Ascending aorta (tissue), 2 donors: ENCODE results near the gene YIF1B. TPM values are rescaled to one million over a fixed set of nuclear protein-coding genes. Genes with fewer than 3 reads are reported as not detected.

Source experiments
- DNase-seq, 2 donors: peaks; one replicate each; pipeline ENCODE4 v3.0.0-alpha.2; 2019; ENCODE audit warnings: low spot score in 2 of 2
- H3K27ac ChIP-seq, 2 donors: fragments of 200-600 bp; sonication (generic); one replicate each; pipeline ENCODE4 v1.5.1; 2016 to 2017; ENCODE audit warnings: mild to moderate bottlenecking in 1 of 2
- H3K27me3 ChIP-seq: fragments of 200-600 bp; sonication (generic); one replicate; pipeline ENCODE4 v1.5.1; 2017
- H3K36me3 ChIP-seq, 2 donors: fragments of 200-600 bp; sonication (generic); one replicate each; pipeline ENCODE4 v1.5.1; 2016
- H3K4me1 ChIP-seq, 2 donors: fragments of 200-600 bp; sonication (generic); one replicate each; pipeline ENCODE4 v1.5.1; 2016 to 2017; ENCODE audit warnings: mild to moderate bottlenecking in 1 of 2
- H3K4me3 ChIP-seq, 2 donors: fragments of 200-600 bp; sonication (generic); one replicate each; pipeline ENCODE4 v1.5.1; 2016 to 2017; ENCODE audit warnings: mild to moderate bottlenecking in 1 of 2
- H3K9me3 ChIP-seq, 2 donors: fragments of 200-600 bp; sonication (generic); one replicate each; pipeline ENCODE4 v1.5.1; 2016
- intact Hi-C: fragments of 100-400 bp; cut with DNase I; formaldehyde crosslinking; loops from one replicate; pipeline ENCODE4 v1.15.1; 2023
- total RNA-seq: library from RNA; depleted of rRNA; stranded (reverse); fragments of >200 nt; gene quantifications from one replicate; pipeline ENCODE4 v1.1.0, GENCODE V29; 2016
- TF ChIP-seq, protein P1 (sequence below), 3 experiments: fragments of 200-600 bp in 2 of 3; fragments of 450-650 bp in 1 of 3; sonication (generic) in 2 of 3; IDR thresholded peaks; one replicate each; pipeline ENCODE4 v1.5.1; 2016 to 2019; ENCODE audit warnings: antibody characterized with exemption in 3 of 3, mild to moderate bottlenecking in 1 of 3, moderate library complexity in 1 of 3

Gene YIF1B
- total RNA-seq, 1 donor from 2014 or later: 24.7 TPM

DNA sequence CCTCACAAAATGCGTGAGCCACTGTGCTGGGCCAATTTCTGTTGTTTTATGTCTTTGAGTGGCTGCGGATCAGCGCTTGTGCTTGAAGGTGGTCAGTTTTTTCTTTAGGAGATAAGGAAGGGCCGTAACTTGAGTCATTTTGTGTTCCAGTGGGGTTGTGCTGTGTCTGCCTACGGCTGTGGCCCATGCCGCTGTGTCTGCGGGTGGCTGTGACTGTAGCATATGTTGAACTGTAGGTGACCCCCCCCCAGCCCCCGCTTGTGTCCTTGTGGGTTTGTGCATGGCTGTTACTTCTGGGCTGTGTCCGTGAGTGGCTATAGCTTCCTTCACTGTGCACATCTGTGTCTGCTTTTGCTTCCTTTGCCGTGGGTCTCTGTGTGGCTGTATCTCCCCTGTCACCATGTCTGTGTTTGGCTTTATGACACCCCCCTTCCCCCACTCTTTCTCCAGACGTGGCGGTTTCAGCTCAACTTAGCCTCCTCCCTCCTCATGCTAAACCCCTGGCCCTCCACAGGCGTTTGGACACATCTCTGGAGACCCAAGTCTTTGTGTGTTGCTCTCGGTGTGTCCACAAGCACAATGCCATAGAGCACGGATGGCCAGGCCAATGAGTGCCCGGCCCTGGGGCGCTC, 60.2 kb downstream of the YIF1B start:
- Histone ChIP-seq H3K4me1 (peaks cover 15 to 26% of the 10 kb centered on the region in 2 donors), H3K4me3 (peak overlapping the region; percentile 89 to 90), H3K9me3 (no peaks in the 10 kb centered on the region), H3K36me3 (peaks cover 0 to 9% of the 10 kb centered on the region in 2 donors), H3K27ac (peak overlapping the region; percentile 90 to 99), H3K27me3 (no peaks in the 10 kb centered on the region)
- TF ChIP-seq, protein P1, sequence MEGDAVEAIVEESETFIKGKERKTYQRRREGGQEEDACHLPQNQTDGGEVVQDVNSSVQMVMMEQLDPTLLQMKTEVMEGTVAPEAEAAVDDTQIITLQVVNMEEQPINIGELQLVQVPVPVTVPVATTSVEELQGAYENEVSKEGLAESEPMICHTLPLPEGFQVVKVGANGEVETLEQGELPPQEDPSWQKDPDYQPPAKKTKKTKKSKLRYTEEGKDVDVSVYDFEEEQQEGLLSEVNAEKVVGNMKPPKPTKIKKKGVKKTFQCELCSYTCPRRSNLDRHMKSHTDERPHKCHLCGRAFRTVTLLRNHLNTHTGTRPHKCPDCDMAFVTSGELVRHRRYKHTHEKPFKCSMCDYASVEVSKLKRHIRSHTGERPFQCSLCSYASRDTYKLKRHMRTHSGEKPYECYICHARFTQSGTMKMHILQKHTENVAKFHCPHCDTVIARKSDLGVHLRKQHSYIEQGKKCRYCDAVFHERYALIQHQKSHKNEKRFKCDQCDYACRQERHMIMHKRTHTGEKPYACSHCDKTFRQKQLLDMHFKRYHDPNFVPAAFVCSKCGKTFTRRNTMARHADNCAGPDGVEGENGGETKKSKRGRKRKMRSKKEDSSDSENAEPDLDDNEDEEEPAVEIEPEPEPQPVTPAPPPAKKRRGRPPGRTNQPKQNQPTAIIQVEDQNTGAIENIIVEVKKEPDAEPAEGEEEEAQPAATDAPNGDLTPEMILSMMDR (IDR thresholded peaks at IDR 0.05): no peak
- intact Hi-C loops: loop anchor here (1.0 to 2.0 kb wide), 2 partner anchors 9 to 13 kb away; partner anchors contain the start of gene SPINT2
- DNase-seq: no peak

DNA sequence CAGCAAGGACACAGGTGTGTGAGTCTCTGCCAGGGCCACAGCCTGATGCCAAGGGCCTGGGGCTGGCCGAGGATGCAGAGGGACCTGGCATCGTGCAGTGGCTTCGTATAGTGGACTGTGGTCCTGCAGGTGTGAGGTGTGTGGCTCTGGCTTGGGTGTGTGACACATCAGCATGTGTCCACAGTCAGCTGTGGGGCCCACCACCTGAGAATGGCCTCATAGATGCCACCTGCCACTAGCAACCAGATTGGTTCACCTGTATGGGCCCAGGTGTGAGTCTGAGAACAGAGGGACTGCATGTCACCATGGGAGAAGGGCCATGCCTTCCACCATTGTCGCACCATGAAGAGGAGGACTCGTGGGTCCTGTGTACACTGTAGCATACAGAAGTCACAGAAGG, 62.0 kb downstream of the YIF1B start:
- intact Hi-C loops: loop anchor here (1.0 to 5.0 kb wide), 3 partner anchors 8 to 1159 kb away; partner anchors contain the start of gene PLEKHG2
- Histone ChIP-seq H3K27me3 (no peaks in the 10 kb centered on the region), H3K27ac (peak overlapping the region; percentile 90 to 99), H3K4me3 (peak overlapping the region; percentile 89 to 90), H3K4me1 (peaks cover 16 to 37% of the 10 kb centered on the region in 2 donors), H3K9me3 (no peaks in the 10 kb centered on the region), H3K36me3 (peaks cover 4 to 21% of the 10 kb centered on the region in 2 donors)
- TF ChIP-seq, protein P1 (IDR thresholded peaks at IDR 0.05): no peak
- no peak for DNase-seq

Other genes starting within 250 kb of the YIF1B start
- not detected for gene DPF1, start 91.7 kb downstream of the YIF1B start, total RNA-seq
- 1,072 TPM for gene PPP1R14A, start 59.6 kb downstream of the YIF1B start, total RNA-seq
- 193 TPM for gene SPINT2, start 51.4 kb downstream of the YIF1B start, total RNA-seq
- gene C19orf33, start 11.7 kb downstream of the YIF1B start, total RNA-seq: not detected
- 22.8 TPM for gene KCNK6, start 3.9 kb upstream of the YIF1B start, total RNA-seq
- 2.9 TPM for gene CATSPERG, start 19.9 kb upstream of the YIF1B start, total RNA-seq
- gene PSMD8, start 58.6 kb upstream of the YIF1B start, total RNA-seq: 235 TPM
- 46.9 TPM for gene GGN, start 72.1 kb upstream of the YIF1B start, total RNA-seq
- 18.3 TPM for gene SPRED3, start 72.8 kb upstream of the YIF1B start, total RNA-seq
- 11.1 TPM for gene FAM98C, start 87.1 kb upstream of the YIF1B start, total RNA-seq
- 0.64 TPM for gene RASGRP4, start 110.3 kb upstream of the YIF1B start, total RNA-seq
- gene RYR1, start 117.7 kb upstream of the YIF1B start, total RNA-seq: 1.5 TPM